Stimulated activated naive CD4-positive, alpha-beta T cell treated with Interleukin-2 at 50 U/mL for 16 hours (primary cell): ENCODE results near the gene METTL6.
A peak's percentile ranks its signal among the peaks of the same experiment; 100 is the strongest.
"Not testable (repeated sequence)": the region's sequence is repeated elsewhere in the genome, so short reads cannot be mapped to it uniquely, and the experiment has no call there.

Source experiments
- DNase-seq: peaks from one replicate; lab custom pipeline; 2025; lab: John Stamatoyannopoulos, UW

The METTL6 gene

GRCh38 chr3:15368561-15369135 lies 58.7 kb downstream of the METTL6 start:
- no peak for DNase-seq

DNA sequence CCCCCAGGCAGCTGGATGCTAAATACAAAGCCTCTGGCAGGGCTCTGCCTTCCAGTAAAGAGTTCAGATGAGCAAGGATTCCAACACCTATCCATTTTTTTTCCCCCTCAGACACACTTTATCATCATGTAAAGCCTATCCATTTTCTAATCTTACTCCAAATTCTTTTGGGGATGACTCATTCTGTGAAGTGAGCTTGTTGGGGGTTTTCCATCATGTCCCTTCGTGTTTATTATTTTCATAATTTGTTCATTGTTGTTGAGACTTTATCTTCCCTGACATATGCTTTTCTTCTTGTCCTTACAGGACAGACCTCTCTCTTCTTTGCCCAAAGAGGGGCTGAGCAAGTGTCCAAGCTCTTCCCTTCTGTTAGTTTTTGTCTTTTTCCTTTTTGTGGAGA lies 60.3 kb downstream of the METTL6 start:
- DNase-seq = no peak

DNA sequence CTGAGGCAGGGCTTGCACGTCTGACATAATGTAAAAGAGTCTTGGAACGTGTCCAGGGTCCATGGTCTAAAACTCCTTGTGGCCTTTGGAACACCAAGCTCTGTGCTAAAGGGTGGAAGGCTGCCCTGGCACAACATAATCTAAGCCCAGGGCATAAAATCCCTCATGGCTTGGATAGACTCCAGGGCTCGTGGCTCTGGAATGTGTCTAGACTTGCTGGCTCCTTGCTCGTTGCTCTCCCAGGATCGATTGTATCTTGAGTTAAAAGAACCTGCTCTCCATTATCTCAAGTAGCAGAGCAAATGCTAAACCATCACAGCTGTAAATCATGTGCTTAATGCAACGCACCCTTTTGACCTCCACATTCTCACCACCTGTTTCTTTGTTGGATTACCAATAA lies 63.3 kb downstream of the METTL6 start:
- not testable (repeated sequence) for DNase-seq

GRCh38 chr3:15361494-15362214 lies 65.7 kb downstream of the METTL6 start:
- peak; percentile 71 for DNase-seq

GRCh38 chr3:15360788-15361493 lies 66.4 kb downstream of the METTL6 start:
- no peak for DNase-seq
